Endothelial cell of umbilical vein (primary cell): Measurements from ENCODE around the gene TTC34. TPM values are rescaled to one million over a fixed set of nuclear protein-coding genes. Genes with fewer than 3 reads are reported as not detected.

Experiments
- BruUV-seq: library from RNA; stranded (reverse); fragments of 400-500 nt; replicated peaks from 2 replicates; lab custom pipeline; 2021; lab: Mats Ljungman, UMichigan
- CTCF ChIA-PET: fragments of 300-600, 350-600 bp; sonication (Branson Sonifier 250); formaldehyde crosslinking; loops from one replicate; lab custom pipeline; 2021; ENCODE audit warnings: antibody characterized with exemption, inconsistent platforms; lab: Charles Lee
- POLR2A ChIA-PET: fragments of 300-600, 350-600 bp; sonication (Branson Sonifier 250); formaldehyde crosslinking; loops from one replicate; lab custom pipeline; 2021; ENCODE audit warnings: antibody characterized with exemption, inconsistent platforms; lab: Charles Lee
- DNase-seq: peaks from one replicate; pipeline ENCODE4 v3.0.0-alpha.2; 2011; ENCODE audit warnings: low read depth, low spot score
- FAIRE-seq: peaks from 2 replicates; lab custom pipeline; 2011; peaks lifted over from hg19 to GRCh38; lab: Jason Lieb, UNC
- H2AFZ ChIP-seq: 2 replicates; pipeline ENCODE4 v1.6.0; 2012; ENCODE audit warnings: low read depth, low read length, control low read depth, inconsistent platforms
- H3K27ac ChIP-seq: 2 replicates; pipeline ENCODE4 v1.5.1; 2011; ENCODE audit warnings: low read depth, mild to moderate bottlenecking, control low read depth, low read length, moderate library complexity; ENCODE audit not compliant: insufficient read depth
- H3K27me3 ChIP-seq, 2 experiments: 2 replicates each; pipeline versions ENCODE4 v1.6.0 to v1.6.1; 2011; ENCODE audit warnings: low read length in 2 of 2, mixed read lengths in 1 of 2; ENCODE audit not compliant: control insufficient read depth in 2 of 2, insufficient read depth in 2 of 2
- H3K36me3 ChIP-seq, 2 experiments: 2 replicates in 1 of 2; 3 replicates in 1 of 2; pipeline ENCODE4 v1.5.1; 2011; ENCODE audit warnings: low read length in 2 of 2, mild to moderate bottlenecking in 1 of 2, moderate library complexity in 1 of 2; ENCODE audit not compliant: control insufficient read depth in 2 of 2, insufficient read depth in 2 of 2; ENCODE audit errors: extremely low read depth in 1 of 2
- H3K4me1 ChIP-seq: 3 replicates; pipeline ENCODE4 v1.5.1; 2011; ENCODE audit warnings: mild to moderate bottlenecking, low read length; ENCODE audit not compliant: control insufficient read depth, insufficient read depth; ENCODE audit errors: extremely low read depth
- H3K4me2 ChIP-seq: 2 replicates; pipeline ENCODE4 v1.6.1; 2011; ENCODE audit warnings: low read length, control low read depth, mixed read lengths; ENCODE audit not compliant: insufficient read depth
- H3K4me3 ChIP-seq, 3 experiments: fragments of 200-600 bp in 1 of 3; sonication (generic), shearing (Covaris generic) in 1 of 3; replicated peaks in 1 of 3; 2 replicates each; pipeline ENCODE4 v1.5.1; 2011 to 2016; ENCODE audit warnings: control low read depth in 3 of 3, low read length in 3 of 3, mild to moderate bottlenecking in 2 of 3, inconsistent platforms in 1 of 3, low read depth in 1 of 3, moderate library complexity in 1 of 3; ENCODE audit not compliant: insufficient read depth in 1 of 3
- H3K79me2 ChIP-seq: 2 replicates; pipeline ENCODE4 v1.6.0; 2012; ENCODE audit warnings: low read length, inconsistent platforms; ENCODE audit not compliant: control insufficient read depth, insufficient read depth
- H3K9ac ChIP-seq: replicated peaks from 2 replicates; pipeline ENCODE3; 2011; ENCODE audit warnings: low read length, control low read depth; ENCODE audit not compliant: insufficient read depth; ENCODE audit errors: extremely low read depth
- H3K9me1 ChIP-seq: replicated peaks from 3 replicates; pipeline ENCODE4 v1.6.0; 2011; ENCODE audit warnings: mild to moderate bottlenecking, low read length; ENCODE audit not compliant: control insufficient read depth, insufficient read depth; ENCODE audit errors: extremely low read depth
- H3K9me3 ChIP-seq: replicated peaks from 2 replicates; pipeline ENCODE4 v1.5.1; 2012; ENCODE audit warnings: low read length, inconsistent platforms; ENCODE audit not compliant: control insufficient read depth, insufficient read depth
- H4K20me1 ChIP-seq: replicated peaks from 2 replicates; pipeline ENCODE3; 2011; ENCODE audit warnings: mild to moderate bottlenecking, low read length; ENCODE audit not compliant: control insufficient read depth, insufficient read depth; ENCODE audit errors: extremely low read depth
- CTCF ChIP-seq, 2 donors: IDR thresholded peaks; 1 replicate in 1 of 2; 2 replicates in 1 of 2; pipeline ENCODE4 v1.5.1; 2011; ENCODE audit warnings: low read length in 2 of 2, mild to moderate bottlenecking in 2 of 2, moderate library complexity in 2 of 2, control low read depth in 1 of 2, inconsistent platforms in 1 of 2, low read depth in 1 of 2; ENCODE audit not compliant: insufficient read depth in 1 of 2; ENCODE audit errors: extremely low read depth in 1 of 2
- EZH2 ChIP-seq: IDR thresholded peaks from 2 replicates; pipeline ENCODE4 v1.6.1; 2012; ENCODE audit warnings: borderline replicate concordance, low read depth, mild to moderate bottlenecking, moderate library complexity, low read length, inconsistent platforms; ENCODE audit not compliant: severe bottlenecking
- FOS ChIP-seq: IDR thresholded peaks from 2 replicates; pipeline ENCODE4 v1.6.1; 2011; ENCODE audit warnings: mild to moderate bottlenecking, low read length, moderate library complexity, borderline replicate concordance; ENCODE audit not compliant: insufficient read depth
- GATA2 ChIP-seq: IDR thresholded peaks from 2 replicates; pipeline ENCODE4 v1.7.0; 2011; ENCODE audit warnings: low read depth, mild to moderate bottlenecking, moderate library complexity, mixed read lengths, low read length; ENCODE audit not compliant: insufficient read length, insufficient read depth
- JUN ChIP-seq: IDR thresholded peaks from 2 replicates; pipeline ENCODE4 v1.6.1; 2011; ENCODE audit warnings: borderline replicate concordance, low read depth; ENCODE audit not compliant: insufficient read length, insufficient read depth
- MAX ChIP-seq: IDR thresholded peaks from 2 replicates; pipeline ENCODE4 v1.6.1; 2011; ENCODE audit not compliant: insufficient read depth, insufficient read length
- MYC ChIP-seq: IDR thresholded peaks from one replicate; pipeline ENCODE4 v1.6.1; 2011; ENCODE audit warnings: mild to moderate bottlenecking, low read depth, low read length
- POLR2A ChIP-seq: IDR thresholded peaks from 2 replicates; pipeline ENCODE4 v1.6.1; 2012; ENCODE audit warnings: low read depth, mild to moderate bottlenecking, control low read depth, low read length
- POLR2AphosphoS5 ChIP-seq: IDR thresholded peaks from 2 replicates; pipeline ENCODE4 v1.6.1; 2012; ENCODE audit warnings: low read depth, mild to moderate bottlenecking, control low read depth, low read length, moderate library complexity; ENCODE audit not compliant: insufficient read depth
- dilution Hi-C: fragments of 300-500 bp; cut with MboI; formaldehyde crosslinking; loops from one replicate; pipeline ENCODE4 v1.15.0; 2019; ENCODE audit warnings: low sequenced_read_pairs; ENCODE audit not compliant: extremely low pct_ligation_motif_present
- intact Hi-C: fragments of 100-400 bp; cut with micrococcal nuclease; formaldehyde crosslinking; loops from one replicate; pipeline ENCODE4 v1.10.0; 2022
- polyA plus RNA-seq, 4 experiments: library from polyadenylated mRNA; depleted of rRNA in 3 of 4; stranded (reverse) in 3 of 4; unstranded in 1 of 4; fragments of >200 nt; gene quantifications; 2 replicates each; pipeline versions ENCODE4 v1.2.1 to v1.2.3, GENCODE V29; 2011 to 2012; ENCODE audit warnings: missing spikeins in 1 of 4
- total RNA-seq: library from RNA; stranded (reverse); gene quantifications from 2 replicates; pipeline ENCODE4 v1.2.3, GENCODE V29; 2021

The TTC34 gene
- total and polyA plus RNA-seq, 2 donors (not counting 3 experiments of a cell fraction or from before 2014, with no cell fraction given) = 0.08 to 0.77 TPM

GRCh38 chr1:2812136-2812535 is 10.6 kb upstream of the TTC34 start:
- DNase-seq = no peak
- Histone ChIP-seq H3K9ac (no peak overlapping the region), H3K4me3 (no peak overlapping the region), H4K20me1 (no peaks in the 10 kb centered on the region), H3K9me3 (no peaks in the 10 kb centered on the region), H3K36me3 (no peaks in the 10 kb centered on the region), H3K27ac (no peak overlapping the region), H3K4me2 (no peak overlapping the region), H3K9me1 (no peaks in the 10 kb centered on the region), H3K79me2 (no peaks in the 10 kb centered on the region), H2AFZ (no peak overlapping the region), H3K27me3 (no peaks in the 10 kb centered on the region), H3K4me1 (no peaks in the 10 kb centered on the region)
- no peak for TF ChIP-seq EZH2
- TF ChIP-seq JUN = no peak
- no peak for TF ChIP-seq POLR2AphosphoS5
- TF ChIP-seq CTCF (IDR thresholded peaks at IDR 0.05; ENCODE audit: extremely low read depth in 1 of 2, insufficient read depth in 1 of 2, low read depth in 1 of 2, low read length in 2 of 2) = no peak
- TF ChIP-seq MAX = no peak
- TF ChIP-seq MYC = no peak
- TF ChIP-seq GATA2 = no peak
- no peak for TF ChIP-seq FOS
- no peak for TF ChIP-seq POLR2A
- BruUV-seq = no TSS peak
- intact Hi-C loops (no loop called here), dilution Hi-C loops (no loop called here)
- CTCF ChIA-PET = no interaction called here
- POLR2A ChIA-PET = no interaction called here
- no peak for FAIRE-seq
